H1 (cell line): ENCODE results near the gene HS3ST6. TPM values are rescaled to one million over a fixed set of nuclear protein-coding genes. Genes with fewer than 3 reads are reported as not detected.

Source experiments
- BCL11A ChIP-seq, 2 experiments: IDR thresholded peaks; one replicate each; pipeline ENCODE4 v1.6.1; 2011; ENCODE audit warnings: low read depth in 2 of 2, low read length in 2 of 2, mild to moderate bottlenecking in 2 of 2
- HDAC2 ChIP-seq, 2 experiments: fragments of 300-600 bp in 1 of 2; sonication (generic) in 1 of 2; IDR thresholded peaks; 2 replicates each; pipeline ENCODE4 v1.6.1; 2011 to 2012; ENCODE audit warnings: low read depth in 2 of 2, low read length in 2 of 2, mild to moderate bottlenecking in 2 of 2, moderate library complexity in 2 of 2, borderline replicate concordance in 1 of 2, inconsistent platforms in 1 of 2
- NRF1 ChIP-seq: IDR thresholded peaks from 2 replicates; pipeline ENCODE4 v1.6.1; 2011; ENCODE audit warnings: mild to moderate bottlenecking, low read depth, low read length, improper control_type of control experiment
- PHF8 ChIP-seq: fragments of 200-600 bp; sonication (generic); conservative IDR thresholded peaks from 2 replicates; pipeline ENCODE4 v1.7.1; 2012; ENCODE audit warnings: low read depth, mild to moderate bottlenecking, inconsistent platforms, low read length, moderate library complexity
- POLR2AphosphoS5 ChIP-seq: IDR thresholded peaks from 2 replicates; pipeline ENCODE4 v1.6.1; 2011; ENCODE audit warnings: low read depth, low read length
- RNF2 ChIP-seq: fragments of 200-900, 300-1000 bp; sonication (generic); IDR thresholded peaks from 2 replicates; pipeline ENCODE4 v1.7.1; 2016; ENCODE audit warnings: borderline replicate concordance, low read depth, mild to moderate bottlenecking, antibody characterized with exemption, low read length; ENCODE audit not compliant: poor library complexity, severe bottlenecking; ENCODE audit errors: missing control alignments
- TEAD4 ChIP-seq: IDR thresholded peaks from 2 replicates; pipeline ENCODE4 v1.6.1; 2012; ENCODE audit warnings: low read depth, low read length, inconsistent platforms, mixed read lengths
- polyA plus RNA-seq, 7 experiments: library from polyadenylated mRNA; depleted of rRNA in 3 of 7; stranded (reverse) in 5 of 7; unstranded in 2 of 7; fragments of >200 nt in 5 of 7; fragments of 200-250 nt in 2 of 7; gene quantifications; 1 replicate in 5 of 7; 2 replicates in 1 of 7; 4 replicates in 1 of 7; pipeline versions ENCODE4 v1.2.1 to v1.2.3, GENCODE V29; 2011 to 2013; ENCODE audit warnings: missing spikeins in 2 of 7, mixed read lengths in 2 of 7
- total RNA-seq: library from RNA; stranded (reverse); fragmentation: NEBNext Ultra II Directional; extraction: Animal tissue kit (Norgen Biotek cat#: 25700); gene quantifications from 2 replicates; pipeline ENCODE4 v1.2.1, GENCODE V29; 2021

The HS3ST6 gene
- total and polyA plus RNA-seq, 2 of the 8 experiments (the other 6 are each of a cell fraction or from before 2014, with no cell fraction given): 0.36 to 0.39 TPM

- TF ChIP-seq PHF8 (no peak), NRF1 (no peak), BCL11A (IDR thresholded peaks at IDR 0.05; ENCODE audit: low read depth in 2 of 2, low read length in 2 of 2) (no peak), TEAD4 (no peak), HDAC2 (IDR thresholded peaks at IDR 0.05; ENCODE audit: borderline replicate concordance in 1 of 2, low read depth in 2 of 2, low read length in 2 of 2) (no peak), POLR2AphosphoS5 (no peak), RNF2 (no peak)
- TF ChIP-seq, all 59 proteins: peak for 0
Observed at GRCh38 chr16:1924095-1924494, 5.9 kb upstream of the HS3ST6 start (continued).
